Stimulated activated CD4-positive, alpha-beta T cell treated with anti-CD3 and anti-CD28 coated beads, Interleukin-2, amount 100 ng/mL, for 4 hours (primary cell): ENCODE results near the gene TRIM34.
"Not testable (repeated sequence)": the region's sequence is repeated elsewhere in the genome, so short reads cannot be mapped to it uniquely, and the experiment has no call there.

ENCODE experiments used
- DNase-seq: peaks from one replicate; pipeline ENCODE4 v3.0.0-alpha.2; 2020; ENCODE audit warnings: low read depth

TRIM34 gene

GRCh38 chr11:5684646-5685362 is 60.0 kb downstream of the TRIM34 start, which contains the start of gene TRIM5:
TSS of gene TRIM5 (minus strand) at chr11:5685074. CDS start at chr11:5680177, 4,897 bp downstream.
- DNase-seq: peak; percentile 81

DNA sequence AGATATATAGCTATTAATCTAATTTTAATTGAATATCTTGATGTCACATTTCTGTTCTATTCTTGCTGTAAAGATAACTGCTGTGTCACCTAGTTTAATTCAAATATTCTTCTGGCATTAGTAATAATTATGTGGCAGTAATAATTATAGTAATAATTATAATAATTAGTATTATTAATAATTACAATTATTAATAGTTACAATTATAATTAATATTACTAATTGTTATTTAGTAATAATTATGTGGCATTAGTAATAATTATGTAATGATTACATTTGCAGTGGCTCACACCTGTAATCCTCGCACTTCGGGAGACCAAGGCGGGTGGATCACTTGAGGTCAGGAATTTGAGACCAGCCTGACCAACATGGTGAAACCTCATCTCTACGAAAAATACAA is 61.6 kb downstream of the TRIM34 start:
- no peak for DNase-seq

- DNase-seq: no peak
Measured at GRCh38 chr11:5688482-5688881, 63.7 kb downstream of the TRIM34 start.

GRCh38 chr11:5689551-5689983 is 64.8 kb downstream of the TRIM34 start, which contains the start of gene TRIM22:
TSS of gene TRIM22 (plus strand) at chr11:5689790. CDS start at chr11:5696233, 6,443 bp downstream.
- peak; percentile 38 for DNase-seq

GRCh38 chr11:5690216-5690615 is 65.4 kb downstream of the TRIM34 start:
- no peak for DNase-seq

DNA sequence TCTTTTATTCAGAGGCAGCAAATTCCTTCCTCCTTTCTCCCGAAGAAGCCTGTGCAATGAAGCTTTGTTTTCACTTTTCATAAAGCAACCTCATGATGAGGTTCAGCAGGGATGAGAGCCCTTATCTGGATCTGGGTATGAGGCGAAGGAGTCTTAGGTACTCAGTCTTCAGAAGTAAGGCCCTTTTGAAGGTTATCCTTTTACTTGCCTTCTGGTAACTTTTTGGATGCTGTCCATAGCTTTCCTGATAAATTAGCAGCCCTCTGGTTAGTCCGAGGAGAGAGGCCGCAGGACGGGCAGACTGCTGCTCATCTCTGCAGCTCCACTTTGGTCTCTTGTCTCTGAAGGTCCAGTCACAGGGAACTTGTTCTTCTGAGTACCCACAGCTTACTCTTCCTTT is 65.9 kb downstream of the TRIM34 start:
- DNase-seq: no peak

- not testable (repeated sequence) for DNase-seq
Measured at GRCh38 chr11:5691238-5691963, 66.6 kb downstream of the TRIM34 start.

DNA sequence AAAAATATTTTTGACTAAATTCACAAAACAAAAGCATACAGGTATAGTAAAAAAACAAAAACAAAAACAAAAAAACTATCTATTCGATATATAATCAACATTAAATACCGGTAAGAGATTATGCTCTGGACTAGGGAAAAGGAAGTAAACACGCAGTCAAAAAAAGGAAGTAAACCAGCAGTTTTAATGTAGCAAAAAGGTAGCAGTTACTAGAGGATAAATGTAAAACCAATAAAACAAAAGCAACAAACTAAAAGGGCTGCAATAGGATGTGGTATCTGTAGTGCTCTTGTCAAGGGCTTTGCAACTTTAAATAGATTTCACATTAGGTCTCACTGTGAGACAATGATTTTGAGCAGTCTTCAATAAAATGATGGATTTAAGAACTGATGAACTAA is 67.2 kb downstream of the TRIM34 start:
- DNase-seq: no peak
